Measurements from ENCODE around the gene XIST. TPM values are rescaled to one million over a fixed set of nuclear protein-coding genes. Genes with fewer than 3 reads are reported as not detected.
"Not testable (repeated sequence)": the region's sequence is repeated elsewhere in the genome, so short reads cannot be mapped to it uniquely, and the experiment has no call there.

The XIST gene
- 0.41 TPM for total RNA-seq

- FAIRE-seq (no peak), DNase-seq (ENCODE audit: low spot score in 2 of 2) (peak in 1 of 2 donors; percentile 40)
Observed at GRCh38 chrX:73852467-73852866, at the start of gene XIST. XIST (minus strand) TSS chrX:73852714.

- not testable (repeated sequence) for DNase-seq (ENCODE audit: low spot score in 2 of 2); FAIRE-seq
Observed at GRCh38 chrX:73898315-73898714, 45.8 kb upstream of the XIST start.

GRCh38 chrX:73892515-73893090, 40.1 kb upstream of the XIST start:
- FAIRE-seq; DNase-seq (ENCODE audit: low spot score in 2 of 2): not testable (repeated sequence)

DNA sequence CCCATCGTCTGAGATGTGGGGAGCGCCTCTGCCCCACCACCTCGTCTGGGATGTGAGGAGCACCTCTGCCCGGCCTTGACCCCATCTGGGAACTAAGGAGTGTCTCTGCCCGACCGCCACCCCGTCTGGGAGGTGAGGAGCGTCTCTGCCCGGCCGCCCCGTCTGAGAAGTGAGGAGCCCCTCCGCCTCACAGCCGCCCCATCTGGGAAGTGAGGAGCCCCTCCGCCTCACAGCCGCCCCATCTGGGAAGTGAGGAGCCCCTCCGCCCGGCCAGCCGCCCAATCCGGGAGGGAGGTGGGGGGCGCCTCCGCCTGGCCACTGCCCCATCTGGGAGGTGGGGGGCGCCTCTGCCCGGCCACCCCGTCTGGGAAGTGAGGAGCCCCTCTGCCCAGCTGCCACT, 29.7 kb upstream of the XIST start:
- FAIRE-seq; DNase-seq (ENCODE audit: low spot score in 2 of 2): not testable (repeated sequence)

- DNase-seq (ENCODE audit: low spot score in 2 of 2) (no peak), FAIRE-seq (no peak)
Observed at GRCh38 chrX:73877687-73878086, 25.2 kb upstream of the XIST start.

DNA sequence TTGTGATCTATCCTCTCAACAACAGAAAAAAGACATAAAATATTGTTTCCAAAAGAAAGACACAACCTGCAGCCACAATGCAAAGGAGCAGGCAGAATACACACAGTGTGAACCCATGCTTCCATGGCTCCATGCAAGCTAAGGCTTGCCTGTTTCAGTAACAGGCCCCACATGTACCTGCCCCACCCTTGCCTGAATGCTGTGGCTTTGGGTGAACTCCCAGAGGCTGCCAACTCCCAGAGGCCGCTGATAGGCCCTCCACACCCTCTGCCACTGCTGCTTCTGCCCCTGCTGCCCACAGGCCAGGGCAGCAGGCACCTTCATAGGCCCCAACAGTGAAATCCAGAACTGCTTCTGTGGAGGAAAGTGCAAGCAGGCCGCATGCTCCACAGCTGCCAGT, 24.4 kb upstream of the XIST start:
- FAIRE-seq: no peak
- no peak for DNase-seq (ENCODE audit: low spot score in 2 of 2)

DNA sequence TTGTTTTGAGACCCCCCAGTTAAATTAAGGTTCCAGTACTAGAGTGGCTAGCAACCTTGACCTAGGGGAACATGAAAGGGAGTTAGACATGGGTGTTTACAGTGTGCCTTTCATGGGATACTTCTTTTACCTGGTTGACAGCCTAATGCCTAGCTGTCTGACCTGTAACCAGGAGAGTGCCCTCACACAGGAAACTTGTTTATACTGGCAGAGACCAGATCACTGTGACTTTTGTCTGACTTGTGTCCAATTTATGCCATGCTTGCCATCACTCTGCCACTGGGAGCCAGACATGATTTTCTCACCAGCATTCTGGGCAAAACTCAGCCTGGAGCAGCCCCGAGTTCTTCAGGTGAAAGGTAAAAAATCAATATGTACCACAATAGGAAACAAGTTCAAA, 16.4 kb upstream of the XIST start:
- FAIRE-seq (no peak), DNase-seq (ENCODE audit: low spot score in 2 of 2) (no peak)

DNA sequence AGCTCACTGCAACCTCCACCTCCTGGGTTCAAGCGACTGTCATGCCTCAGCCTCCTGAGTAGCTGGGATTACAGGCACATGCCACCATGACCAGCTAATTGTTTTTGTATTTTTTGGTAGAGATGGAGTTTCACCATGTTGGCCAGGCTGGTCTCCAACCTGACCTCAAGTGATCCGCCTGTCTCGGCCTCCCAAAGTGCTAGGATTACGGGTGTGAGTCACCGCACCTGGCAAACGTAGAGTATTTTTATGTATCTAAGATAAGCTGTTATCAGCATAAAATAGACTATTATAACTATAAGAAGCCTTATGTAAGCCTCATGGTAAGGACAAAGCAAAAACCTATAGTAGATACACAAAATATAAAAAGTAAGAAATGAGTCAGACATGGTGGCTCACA, 14.6 kb upstream of the XIST start:
- FAIRE-seq (no peak), DNase-seq (ENCODE audit: low spot score in 2 of 2) (no peak)

- FAIRE-seq (no peak), DNase-seq (ENCODE audit: low spot score in 2 of 2) (no peak)
Observed at GRCh38 chrX:73863852-73864251, 11.3 kb upstream of the XIST start.

- FAIRE-seq (no peak), DNase-seq (ENCODE audit: low spot score in 2 of 2) (no peak)
Observed at GRCh38 chrX:73863268-73863667, 10.8 kb upstream of the XIST start.

DNA sequence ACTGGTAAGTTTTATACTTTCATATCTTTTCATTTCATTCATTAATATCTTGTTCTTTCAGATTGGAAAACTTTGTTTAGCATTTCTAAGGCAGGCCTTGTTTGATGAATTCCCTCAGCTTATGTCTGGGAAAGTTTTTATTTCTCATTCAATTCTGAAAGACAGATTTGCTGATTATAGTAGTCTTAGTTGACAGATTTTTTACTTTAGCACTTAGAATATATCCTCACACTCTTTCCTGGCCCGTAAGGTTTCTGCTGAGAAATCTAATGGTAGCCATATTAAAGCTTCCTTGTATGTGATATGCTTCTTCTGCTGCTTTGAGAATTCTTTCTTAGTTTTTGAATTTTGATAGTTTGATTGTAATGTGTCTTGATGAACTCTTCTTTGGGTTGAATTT, 7.1 kb upstream of the XIST start:
- no peak for FAIRE-seq
- no peak for DNase-seq (ENCODE audit: low spot score in 2 of 2)

DNA sequence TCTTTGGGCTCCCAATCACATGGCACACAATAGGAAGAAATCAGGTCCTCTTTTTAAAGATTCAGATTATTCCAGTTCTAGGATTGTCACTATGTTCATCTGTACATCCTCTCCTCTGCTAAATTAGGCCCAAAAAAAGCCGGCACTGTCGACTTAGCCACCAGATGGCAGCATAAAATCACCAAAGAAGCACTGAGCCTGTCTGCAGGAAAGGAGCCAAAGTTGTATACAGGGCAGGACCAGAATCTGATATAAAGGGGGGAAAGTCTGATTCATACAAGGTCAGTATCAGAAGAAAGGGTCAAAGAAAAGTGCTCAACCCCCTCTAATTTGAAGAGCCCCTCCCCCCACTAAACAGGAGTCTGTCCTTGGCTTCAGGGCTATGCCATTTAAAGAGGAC, 3.0 kb upstream of the XIST start:
- peak; percentile 95 for FAIRE-seq

DNA sequence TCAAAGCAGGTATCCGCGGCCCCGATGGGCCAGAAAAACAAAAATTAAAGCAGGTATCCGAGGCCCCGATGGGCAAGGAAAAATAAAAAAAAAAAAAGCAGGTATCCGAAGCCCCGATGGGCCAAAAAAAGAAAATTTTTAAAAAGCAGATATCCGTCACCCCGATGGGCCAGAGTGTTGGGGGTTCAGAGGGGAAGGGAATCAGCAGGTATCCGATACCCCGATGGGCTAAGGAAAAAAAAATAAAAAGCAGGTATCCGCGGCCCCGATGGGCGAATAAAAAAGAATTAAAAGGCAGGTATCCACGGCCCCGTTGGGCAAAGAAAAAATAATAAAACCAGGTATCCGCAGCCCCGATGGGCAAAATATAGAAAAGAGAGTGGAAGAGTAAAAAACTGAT, 492 bp downstream of the XIST start:
- FAIRE-seq (no peak), DNase-seq (ENCODE audit: low spot score in 2 of 2) (no peak)

More for the DNA sequence above, 3.0 kb upstream of the XIST start:
- DNase-seq (ENCODE audit: low spot score in 2 of 2): peak; percentile 16 to 47

- DNase-seq (ENCODE audit: low spot score in 2 of 2) (peak in 1 of 2 donors; percentile 75), FAIRE-seq (peak; percentile 53)
Observed at GRCh38 chrX:73851014-73852009, 1.2 kb downstream of the XIST start.

- FAIRE-seq: no peak
- DNase-seq (ENCODE audit: low spot score in 2 of 2): no peak
Observed at GRCh38 chrX:73850124-73851013, 2.1 kb downstream of the XIST start.

- no peak for DNase-seq (ENCODE audit: low spot score in 2 of 2)
- FAIRE-seq: no peak
Observed at GRCh38 chrX:73849073-73849472, 3.4 kb downstream of the XIST start.

DNA sequence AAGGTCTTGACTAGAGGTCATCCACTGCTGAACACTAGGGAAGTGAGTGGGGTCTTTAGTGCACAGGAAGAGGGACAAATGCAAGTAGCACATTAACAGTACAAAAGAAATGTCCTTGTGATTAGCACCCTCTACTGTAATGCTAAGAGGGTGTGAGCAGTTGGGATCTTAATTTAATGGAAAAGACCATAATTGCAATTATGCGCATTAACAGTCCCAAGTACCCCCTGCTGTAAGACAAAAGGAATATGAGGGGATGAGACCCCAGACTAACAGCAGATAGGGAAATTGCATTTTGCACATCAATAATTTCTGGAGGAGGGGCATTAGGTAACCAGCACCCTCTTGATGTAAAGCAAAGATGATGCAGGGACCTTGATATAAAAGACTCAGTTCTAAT, 4.5 kb downstream of the XIST start:
- no peak for FAIRE-seq
- DNase-seq (ENCODE audit: low spot score in 2 of 2): no peak

GRCh38 chrX:73847100-73847499, 5.4 kb downstream of the XIST start:
- DNase-seq (ENCODE audit: low spot score in 2 of 2) (no peak), FAIRE-seq (no peak)

DNA sequence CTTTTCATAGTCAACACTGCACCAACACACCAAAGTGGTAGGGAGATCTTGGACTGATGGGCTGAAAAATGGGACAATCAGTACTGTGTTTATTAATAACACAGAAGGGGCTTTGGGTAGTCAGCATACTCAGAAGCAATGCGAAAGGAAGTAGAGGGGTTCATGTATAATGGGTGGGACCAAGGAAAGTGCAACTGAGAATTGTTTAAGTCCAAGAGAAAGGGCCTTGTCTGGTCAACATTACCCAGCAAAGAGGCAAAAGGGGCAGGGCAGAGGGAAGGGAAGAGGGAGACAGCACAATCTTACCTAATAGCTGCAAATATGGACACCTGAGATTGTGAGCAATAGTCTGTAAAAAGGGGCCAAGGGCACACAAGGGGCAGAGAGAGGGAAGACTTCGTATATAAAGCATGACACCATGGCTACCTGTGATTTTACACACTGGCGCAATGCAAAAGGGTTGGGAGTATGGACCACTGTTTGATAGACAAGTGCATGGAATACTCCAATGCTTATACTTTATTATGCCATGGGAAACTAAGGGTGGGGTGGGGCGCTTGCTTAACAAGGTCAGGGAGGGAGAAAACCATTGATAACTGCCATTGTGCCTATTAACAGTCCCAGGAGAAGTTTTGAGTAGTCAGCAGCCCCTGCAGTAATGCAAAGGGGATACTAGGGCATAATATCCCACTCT, 9.8 kb downstream of the XIST start:
- DNase-seq (ENCODE audit: low spot score in 2 of 2) (no peak), FAIRE-seq (no peak)

DNA sequence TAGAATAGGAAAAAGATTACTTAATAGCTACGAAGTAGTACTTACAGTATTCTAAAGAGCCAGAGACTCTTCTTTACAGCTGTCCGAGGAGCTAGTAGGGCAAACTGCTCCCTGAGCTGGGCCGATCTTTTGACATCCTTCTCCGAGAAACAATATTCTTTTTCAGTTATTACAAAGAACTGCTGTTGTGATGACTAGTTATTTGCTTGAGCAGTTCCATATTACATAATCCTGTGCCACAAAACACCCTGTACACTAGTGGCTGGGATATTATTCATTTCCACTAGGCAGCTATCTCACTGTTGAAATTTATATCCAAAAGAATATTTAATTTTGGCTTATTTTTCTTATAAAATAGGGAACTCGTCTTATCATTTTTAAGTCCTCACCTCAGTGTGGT, 11.2 kb downstream of the XIST start:
- DNase-seq (ENCODE audit: low spot score in 2 of 2): no peak
- FAIRE-seq: no peak
